NCI-H2196 (cell line): Measurements from ENCODE around the gene MTUS2.

Experiments
- DNase-seq: peaks from one replicate; lab custom pipeline; 2025; ENCODE audit not compliant: unreplicated experiment; lab: John Stamatoyannopoulos, UW

Gene MTUS2

DNA sequence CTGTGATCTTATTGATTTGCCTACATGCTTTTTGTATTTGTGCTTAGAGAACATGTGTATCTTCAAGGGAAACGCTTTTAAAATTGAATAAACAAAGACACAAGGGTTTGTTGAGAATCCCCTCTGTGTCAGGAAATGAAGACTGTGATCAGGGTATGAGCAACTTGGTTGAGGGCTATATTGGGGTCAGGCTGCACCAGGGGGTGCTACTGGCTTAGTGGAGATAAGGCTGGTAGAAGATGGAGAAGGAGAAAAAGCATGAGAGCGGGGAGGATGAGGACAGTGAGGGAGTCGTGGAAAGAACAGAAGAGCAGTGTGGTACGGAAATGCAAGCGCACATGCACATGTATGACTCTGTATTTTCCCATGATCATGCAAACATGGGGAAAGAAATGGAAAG, 201.6 kb downstream of the MTUS2 start:
- DNase-seq: no peak

DNA sequence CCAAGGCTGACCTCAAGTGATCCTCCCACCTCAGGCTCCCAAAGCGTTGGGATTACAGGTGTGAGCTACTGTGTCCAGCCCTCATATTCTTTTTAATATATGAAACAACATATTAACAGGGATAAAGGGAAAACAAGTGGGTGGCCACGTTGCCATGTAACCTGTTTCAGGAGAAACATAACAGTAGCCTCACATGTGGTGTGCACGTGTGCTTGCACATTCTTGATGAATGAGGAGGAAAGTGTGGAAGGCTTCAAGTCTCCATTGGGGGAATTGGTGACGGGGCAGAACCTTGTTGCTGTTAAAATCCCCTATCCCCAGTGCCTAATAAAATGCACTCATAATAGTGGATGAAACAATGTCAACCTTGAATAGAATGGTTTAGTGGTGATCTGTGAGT, 202.3 kb downstream of the MTUS2 start:
- no peak for DNase-seq

DNA sequence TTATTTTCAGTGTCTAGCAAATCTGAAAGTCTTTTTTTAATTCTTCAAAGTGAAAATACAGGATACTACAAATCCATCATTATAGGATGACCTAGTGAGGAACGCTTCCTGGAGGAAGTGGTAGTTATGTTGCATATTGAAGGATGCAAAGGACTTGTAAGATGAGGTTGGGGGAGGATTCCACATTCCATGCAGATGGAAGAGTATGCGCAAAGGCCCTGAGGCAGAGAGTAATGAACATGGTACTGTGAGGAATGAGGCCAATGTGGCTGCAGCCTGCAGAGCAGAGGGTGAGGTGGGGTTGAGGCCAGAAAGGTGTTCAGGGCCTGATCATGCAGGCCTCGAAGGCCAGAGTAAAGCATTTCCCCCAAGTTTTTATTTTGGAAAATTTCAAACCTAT, 202.8 kb downstream of the MTUS2 start:
- no peak for DNase-seq

DNA sequence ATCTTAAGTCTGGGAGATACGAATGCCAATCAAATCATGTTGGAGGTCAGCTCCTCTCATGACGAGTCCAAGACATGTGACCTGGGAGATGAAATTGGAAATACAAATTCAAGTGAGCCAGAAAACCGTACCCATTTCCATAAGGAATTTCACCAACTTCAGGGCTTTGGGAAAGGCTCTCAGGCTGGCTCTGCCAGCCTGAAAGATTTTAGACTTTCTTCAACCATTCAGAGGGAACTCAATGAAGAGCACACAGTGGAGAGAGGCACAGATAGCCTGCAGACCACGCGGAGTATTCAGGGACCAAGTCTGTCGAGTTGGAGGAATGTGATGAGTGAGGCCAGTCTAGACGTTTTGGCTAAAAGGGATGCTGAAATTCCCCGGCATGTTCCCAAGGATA, 204.6 kb downstream of the MTUS2 start:
- no peak for DNase-seq

DNA sequence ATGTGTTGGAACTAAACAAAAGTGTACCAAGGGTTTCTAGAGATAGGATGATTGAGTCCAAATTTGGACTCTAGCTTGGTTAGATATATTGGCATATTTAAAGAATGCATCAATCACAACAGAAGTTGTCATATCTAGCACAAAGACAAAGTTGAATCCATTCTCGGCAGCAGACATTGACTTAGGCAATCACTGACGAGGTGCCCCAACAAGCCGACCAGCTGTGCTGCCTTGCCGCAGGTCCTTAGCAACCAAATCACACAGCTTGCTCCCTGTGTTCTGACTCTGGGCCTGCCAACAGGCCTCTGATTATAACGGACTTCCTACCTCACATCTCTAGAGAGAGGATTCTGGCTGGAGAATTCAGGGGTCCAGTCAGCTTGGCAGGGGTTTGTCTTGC, 208.7 kb downstream of the MTUS2 start:
- DNase-seq: no peak

DNA sequence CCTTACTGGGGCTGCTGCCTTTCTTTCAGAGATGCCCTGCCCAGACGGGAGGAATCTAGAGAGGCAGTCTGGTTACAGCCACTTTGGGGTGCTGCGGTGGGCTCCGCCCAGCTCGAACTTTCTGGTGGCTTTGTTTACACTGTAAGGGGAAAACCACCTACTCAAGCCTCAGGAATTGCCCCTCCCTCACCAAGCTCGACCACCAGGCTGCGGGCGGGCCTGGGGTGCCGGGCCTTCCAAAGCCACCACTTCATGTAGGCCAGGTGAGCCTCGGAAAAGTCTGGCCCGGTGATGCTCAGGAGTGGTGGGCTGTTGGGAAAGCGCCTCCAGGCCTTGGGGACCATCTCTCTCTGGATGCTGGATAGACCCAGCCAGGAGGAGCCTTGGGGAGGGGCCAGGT, 218.6 kb downstream of the MTUS2 start:
- DNase-seq: no peak

DNA sequence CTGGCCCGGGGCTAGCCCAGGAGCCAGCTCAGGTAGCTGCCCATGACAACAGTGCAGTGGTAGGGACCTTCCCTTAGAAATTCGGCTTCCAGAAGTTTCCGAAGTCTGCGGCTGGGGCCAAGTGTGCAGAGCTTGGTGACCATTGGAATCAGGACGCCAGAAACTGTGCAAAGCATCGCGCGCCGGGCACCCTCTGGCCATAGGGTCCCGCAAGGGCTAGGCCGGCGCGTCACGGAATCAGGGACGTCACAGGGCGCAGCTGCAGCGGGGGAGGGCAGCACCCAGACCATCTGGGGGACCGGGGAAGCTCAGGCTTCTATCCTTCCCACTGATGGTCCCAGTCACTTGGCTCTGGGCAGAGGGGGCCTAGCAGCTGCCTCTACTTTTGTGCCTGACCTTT, 219.1 kb downstream of the MTUS2 start:
- no peak for DNase-seq

DNA sequence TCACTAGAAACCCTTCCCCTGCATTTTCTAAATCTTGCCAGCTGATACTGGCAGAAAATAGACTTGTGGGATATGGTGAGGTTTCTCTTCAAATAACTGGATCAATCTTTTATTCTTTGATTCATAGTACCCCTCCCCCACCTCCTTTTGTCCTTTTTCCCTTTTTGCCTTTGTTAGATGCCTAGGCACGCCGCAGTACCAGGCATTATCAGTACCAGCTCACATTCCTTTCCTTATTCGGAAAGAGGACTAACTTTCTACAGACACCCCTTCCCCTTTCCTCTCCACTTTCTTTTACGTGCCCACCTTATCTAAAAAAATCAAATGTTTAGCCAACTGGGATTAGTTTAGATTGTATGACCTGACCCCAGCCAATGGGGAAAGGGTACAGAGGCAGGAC, 226.4 kb downstream of the MTUS2 start:
- DNase-seq: no peak

DNA sequence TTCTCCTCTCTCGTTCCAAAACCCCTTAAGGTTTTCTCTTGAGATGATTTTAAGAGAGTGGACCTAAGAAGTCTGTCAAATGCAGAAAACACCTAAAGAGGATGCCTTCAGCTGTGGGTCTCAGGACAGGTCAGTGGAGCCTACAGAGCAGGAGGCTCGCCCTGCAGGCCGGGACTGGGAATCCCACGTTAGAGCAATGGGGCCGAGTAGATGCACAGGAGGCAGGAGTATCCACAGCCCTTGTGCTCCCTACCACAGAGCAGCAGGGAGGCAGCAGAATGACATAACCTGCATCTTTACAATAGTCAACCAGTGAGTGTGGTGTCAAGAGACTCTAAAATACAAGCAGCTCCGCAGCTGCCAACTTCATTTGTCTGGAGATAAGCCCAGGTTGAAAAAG, 229.4 kb downstream of the MTUS2 start:
- DNase-seq: no peak

DNA sequence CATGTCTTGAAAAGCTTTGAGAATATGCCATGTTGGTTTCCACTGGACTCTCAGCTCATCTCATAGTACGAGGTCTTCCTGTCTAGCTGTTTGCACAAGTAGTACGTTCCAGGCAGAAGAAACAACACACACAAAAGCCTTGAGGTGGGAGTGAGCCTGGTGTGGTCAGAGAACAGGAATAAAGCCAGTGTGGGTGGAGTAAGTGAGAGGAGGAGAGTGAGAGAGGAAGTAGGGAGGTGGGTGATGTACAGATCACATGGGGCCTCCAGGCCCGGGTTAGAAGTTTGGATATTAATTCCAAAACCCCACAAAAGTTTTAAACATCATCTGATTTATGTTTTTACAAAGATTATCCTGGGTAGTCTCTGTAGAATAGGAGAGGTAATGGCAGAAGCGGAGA, 230.6 kb downstream of the MTUS2 start:
- DNase-seq: no peak

DNA sequence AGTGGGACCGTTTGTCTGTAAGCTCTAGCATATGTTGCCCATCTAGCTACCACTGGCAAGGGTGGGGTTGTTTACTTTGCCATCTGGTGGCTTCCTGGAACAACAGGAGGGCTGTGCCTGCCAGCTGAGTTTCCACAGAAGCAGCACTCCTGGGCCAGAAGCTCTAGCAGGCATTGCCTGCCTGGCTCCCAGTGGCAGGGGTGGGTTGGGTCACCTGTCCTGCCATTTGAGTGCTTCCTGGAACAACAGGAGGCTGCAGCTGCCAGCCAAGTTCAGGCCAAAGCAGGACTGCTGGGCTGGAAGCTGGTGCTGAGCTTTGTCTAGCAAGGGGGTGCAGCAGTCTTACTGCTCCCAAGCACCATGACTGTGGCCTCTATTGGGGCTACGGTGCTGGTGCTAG, 239.7 kb downstream of the MTUS2 start:
- peak; percentile 70 for DNase-seq

DNA sequence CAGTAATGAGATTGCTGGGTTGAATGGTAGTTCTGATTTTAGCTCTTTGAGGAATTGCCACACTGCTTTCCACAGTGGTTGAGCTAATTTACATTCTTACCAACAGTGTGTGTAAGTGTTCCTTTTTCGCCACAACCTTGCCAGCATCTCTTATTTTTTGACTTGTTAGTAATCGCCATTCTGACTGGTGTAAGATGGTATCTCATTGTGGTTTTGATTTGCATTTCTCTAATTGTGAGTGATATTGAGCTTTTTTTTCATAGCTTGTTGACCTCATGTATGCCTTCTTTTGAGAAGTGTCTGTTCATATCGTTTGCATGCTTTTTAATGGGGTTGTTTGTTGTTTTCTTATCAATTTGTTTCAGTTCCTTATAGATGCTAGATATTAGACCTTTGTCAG, 245.0 kb downstream of the MTUS2 start:
- DNase-seq: no peak

DNA sequence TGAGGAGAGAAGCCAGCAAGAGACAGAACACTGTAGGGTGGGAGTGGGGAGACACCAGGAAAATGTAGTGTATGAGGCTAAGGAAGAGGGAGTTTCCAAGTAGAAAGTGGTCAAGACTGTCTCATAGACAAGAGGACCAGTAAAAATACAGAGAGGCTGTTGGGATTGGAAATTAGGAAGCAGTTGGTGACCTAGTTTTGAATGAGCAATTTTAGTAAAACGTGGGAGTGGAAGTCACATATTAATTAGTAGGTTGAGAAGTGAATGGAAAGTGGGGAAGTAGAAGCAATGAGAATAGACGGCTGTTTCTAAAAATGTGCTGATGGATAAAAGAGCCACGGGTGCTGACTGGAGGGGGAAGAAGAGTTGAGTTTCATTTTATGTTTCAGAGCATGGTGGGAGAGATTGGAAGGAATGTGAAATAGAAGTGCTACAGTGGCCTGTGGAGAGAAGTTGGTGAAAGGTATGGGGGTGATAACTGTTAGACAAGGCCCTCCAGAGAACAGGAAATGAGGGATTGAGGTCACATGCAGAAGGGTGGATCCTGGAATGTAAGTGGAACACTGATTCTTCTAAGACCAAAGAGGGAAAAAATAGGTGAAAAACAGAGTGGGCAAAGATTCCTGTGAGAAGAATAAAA, 247.3 kb downstream of the MTUS2 start:
- DNase-seq: no peak

DNA sequence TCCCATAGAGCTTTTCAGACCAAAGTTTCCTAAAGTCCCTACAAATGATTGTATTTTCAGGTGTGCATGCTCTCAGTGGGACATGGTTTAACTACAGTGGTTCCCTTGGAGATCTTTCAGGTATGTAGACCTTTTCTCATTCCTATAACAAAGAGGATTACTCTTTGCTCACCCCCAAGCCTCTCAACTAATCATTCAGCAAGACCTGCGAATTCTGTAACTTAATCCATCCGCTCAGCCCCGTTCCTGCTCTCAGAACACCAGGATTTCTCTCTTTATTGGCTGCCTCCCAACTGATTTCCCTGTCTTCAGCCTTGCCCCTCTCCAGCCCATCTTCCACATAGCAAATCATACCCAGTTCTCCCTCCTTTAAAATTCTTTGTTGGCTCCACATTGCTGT, 253.6 kb downstream of the MTUS2 start:
- peak; percentile 11 for DNase-seq

DNA sequence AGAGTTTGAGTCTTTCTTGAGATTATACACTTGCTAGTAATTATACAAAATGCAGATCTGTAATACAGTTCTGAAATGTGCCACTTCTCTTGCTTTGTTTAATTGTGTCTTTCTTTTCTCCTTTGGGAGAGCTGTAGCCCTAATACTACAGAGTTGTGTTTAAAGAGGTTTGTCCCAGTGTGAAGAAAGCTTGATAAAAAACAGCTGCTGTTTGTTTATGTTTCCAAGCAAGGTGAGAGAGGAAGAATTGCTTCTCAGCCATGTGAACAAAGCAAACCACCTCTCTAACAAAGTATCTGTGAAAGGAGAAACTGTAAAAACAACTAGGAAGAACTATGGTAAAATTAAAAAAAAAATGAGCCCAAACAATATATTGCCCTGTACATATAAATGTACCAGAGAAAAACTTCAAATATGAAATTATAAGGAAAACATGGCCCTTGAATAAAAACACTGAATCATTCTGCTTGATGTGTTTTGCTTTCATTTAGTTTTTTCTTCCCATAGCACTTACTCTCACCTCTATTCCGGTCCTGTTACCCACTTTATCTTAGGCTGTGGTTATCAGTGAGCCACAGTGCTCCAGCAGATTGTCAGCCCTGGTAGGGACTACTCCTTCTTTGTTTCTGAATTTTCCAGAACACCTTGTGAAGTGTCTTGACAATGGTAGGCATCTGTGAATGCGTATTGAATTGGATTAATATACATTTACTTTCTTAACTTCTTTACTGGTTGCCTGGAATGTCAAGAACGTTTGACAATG, 257.1 kb downstream of the MTUS2 start:
- no peak for DNase-seq

DNA sequence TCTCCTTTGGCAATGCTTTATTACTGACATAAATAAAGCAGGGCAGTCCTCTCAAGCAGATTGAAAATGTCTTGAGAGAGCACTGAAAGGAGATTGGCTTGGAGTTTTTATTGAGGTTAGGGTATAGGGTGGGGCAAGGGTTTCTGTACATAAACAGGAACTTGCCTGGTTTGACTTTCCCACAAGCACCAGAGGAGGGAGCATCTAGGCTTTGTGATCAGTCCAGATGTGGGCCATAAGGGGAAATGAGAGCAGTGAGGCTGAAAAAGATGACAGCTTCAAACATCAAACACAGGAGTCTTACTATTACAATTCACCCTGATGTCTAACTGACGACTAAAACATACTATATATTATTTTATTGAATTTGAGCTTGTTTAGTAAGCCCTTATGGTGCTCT, 260.9 kb downstream of the MTUS2 start:
- no peak for DNase-seq

DNA sequence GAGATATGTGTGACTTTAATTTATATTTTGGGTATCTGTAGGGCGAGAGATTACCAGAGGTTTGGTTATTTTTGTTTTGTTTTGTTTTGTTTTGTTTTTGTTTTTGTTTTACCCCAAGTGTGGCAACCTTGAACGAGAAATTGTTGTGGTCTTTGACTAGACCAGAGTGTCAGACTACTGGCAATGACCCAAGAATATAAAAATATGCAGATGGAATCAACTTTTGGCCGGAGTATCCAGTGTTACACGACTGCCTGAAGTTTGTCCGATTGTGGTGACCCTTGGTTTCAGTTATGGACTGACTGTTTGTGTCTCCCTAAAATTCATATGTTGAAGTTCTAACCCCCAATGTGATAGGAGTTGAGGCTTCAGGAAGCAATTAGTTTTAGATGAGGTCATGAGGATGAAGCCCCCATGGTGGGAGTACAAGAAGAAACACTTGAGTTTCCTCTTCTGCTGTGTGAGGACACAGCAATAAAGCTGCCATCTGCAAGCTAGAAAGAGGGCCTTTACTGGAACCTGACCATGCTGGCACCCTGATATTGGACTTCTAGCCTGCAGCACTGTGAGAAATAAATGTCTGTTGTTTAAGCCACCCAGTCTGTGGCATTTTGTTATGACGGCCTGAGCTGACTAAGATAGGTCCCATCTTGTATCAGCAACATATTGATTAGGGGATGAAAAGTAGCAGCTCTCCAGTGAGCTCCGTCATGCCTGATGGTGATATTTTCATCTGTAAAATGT, 261.7 kb downstream of the MTUS2 start:
- no peak for DNase-seq

DNA sequence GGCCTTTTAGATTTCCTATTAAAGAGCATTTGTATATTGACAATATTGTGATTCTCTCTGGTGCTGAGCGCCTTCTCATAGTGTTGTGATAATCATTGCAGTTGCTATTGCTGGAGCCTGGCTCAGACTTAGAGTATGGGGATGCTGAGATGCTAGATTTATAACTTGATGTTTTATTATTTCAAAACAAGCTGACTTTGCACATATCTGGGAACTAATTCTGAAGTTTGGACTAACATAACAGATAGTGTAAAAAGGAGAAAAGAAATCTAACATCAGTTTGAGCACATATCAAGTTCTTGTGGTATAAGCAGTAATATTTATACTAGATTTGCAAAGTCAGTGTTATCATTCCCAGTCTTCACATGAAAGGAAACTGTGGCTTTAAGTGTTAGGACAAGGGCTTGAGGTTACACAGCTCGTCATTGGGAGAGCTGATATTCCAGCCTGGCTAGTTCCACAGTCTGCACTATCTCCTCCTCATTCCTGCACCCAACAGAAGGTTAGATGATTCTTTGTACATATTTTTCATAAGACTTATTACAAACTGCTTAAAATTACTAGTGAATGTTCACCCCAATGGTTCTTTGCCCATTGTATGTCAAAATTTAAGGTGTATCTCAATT, 279.8 kb downstream of the MTUS2 start:
- DNase-seq: no peak

DNA sequence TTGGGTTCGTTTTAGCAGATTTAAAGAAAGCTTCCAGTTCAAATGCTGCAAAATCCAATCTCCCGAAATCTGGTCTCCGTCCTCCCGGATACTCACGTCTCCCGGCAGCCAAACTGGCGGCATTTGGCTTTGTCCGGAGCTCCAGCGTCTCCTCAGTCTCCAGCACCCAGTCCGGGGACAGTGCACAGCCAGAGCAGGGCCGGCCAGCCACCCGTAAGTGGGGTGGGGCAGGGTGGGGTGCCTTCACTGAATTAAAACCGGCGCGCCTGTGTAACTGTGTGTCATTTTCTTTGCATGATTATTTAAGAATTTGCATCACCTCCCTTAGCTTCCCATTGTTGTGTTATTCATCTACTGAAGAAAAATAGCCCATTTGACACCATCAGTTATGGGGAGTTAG, 280.6 kb downstream of the MTUS2 start:
- DNase-seq: no peak

DNA sequence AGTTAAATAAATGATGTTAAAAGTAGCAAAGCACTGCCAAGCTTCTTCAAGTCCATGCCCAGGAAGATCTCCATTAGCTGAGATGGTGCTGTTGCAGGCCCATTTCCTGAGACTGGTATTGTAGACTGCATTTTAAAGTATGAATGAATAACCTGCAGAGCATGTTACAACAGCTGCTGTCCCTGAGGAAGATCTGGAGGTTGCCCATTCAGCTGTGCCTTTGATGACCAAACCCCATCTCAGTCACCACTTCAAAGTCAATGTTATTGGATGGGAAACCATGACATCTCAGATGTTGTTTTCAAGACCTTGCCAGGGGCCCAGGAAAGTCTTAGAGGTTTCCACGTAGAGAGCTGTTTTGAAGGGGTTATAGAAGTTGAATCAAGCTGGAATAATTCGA, 281.3 kb downstream of the MTUS2 start:
- DNase-seq: no peak

DNA sequence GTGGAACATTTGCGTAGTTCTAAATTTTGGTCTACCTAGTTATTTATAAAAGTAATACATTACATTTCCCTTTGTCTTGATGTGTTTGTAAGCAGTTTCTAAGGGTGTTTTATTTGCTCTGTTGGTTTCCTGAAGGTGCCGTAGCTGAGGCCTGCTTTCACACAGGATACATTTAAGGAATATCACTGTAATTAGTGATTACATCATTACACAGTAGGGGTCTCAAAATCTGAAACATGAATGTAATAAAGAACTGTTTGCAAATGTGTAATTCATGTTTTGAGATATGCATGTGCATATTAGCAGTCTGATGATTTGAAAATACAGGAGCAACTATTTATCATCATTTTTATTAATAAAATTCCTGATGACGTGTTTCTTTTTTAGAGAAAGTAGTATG, 281.8 kb downstream of the MTUS2 start:
- DNase-seq: no peak
